HG02852 (cell line): ENCODE measurements around the gene ABCA8.

Source experiments
- ATAC-seq: cut with Tn5 transposase; IDR thresholded peaks from one replicate; pipeline ENCODE4 v1.9.1; 2021; ENCODE audit warnings: mild to moderate bottlenecking, moderate library complexity; ENCODE audit not compliant: unreplicated experiment

ABCA8 gene

DNA sequence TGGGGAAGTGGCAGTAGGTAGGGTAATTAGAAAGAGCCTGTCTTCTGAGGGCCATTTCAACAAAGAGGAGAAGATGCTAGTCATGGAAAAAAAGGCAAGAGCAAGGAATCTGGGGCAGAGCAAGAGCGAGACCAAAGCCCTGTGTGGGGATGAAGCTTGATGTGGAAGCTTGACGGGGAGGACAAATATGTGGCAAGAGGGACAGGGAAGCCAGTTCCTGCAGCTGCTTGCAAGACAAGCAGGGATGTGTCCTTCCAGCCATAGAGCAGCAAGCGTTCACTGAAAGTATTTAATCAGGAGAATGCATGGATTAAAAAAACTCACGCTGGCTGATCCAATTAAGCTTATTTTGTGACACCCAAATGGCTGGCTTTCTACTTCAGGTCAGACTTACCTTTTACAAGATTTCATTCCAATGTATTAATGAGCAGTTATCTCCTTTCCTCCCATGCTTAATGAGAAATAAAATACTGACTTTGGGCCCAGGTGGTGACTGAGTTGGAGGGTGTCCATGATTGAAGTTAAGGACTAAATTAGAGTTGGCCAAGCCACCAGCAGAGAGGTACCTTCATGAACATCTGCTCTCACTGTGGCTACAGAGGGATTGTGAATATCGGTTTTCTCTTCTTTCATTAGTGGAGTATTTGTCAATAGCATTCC is 76.8 kb downstream of the ABCA8 start:
- no peak for ATAC-seq

DNA sequence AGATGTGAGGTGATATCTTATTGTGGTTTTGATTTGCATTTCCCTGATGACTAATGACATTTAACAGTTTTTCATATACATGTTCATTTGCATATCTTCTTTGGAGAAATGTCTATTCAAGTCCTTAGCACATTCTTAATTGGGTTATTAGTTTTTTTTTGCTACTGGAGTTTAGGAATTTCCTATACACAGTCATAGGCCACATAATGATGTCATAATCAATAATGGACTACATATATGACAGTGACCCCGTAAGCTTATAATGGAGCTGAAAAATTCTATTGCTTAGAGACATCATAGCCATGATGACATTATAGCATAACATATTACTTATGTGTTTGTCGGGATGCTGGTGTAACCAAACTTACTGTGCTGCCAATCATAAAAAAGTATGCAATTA is 83.7 kb downstream of the ABCA8 start:
- ATAC-seq, result no peak

DNA sequence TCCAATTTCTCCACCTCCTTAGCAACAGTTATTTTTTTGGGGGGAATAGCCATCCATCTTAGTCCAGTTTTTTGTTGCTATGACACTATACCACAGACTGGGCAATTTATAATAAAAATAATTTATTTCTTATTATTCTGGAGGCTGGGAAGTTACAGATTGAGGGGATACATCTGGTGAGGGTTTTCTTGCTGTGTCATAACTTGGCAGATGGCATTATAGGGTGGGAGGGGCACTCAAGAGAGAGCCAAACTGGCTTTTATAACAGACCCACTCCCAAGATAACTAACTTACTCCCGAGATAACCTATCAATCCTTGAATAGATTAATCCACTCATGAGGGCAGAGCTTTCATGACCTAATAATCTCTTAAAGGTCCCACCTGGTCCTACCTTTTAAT is 84.2 kb downstream of the ABCA8 start:
- no peak for ATAC-seq

DNA sequence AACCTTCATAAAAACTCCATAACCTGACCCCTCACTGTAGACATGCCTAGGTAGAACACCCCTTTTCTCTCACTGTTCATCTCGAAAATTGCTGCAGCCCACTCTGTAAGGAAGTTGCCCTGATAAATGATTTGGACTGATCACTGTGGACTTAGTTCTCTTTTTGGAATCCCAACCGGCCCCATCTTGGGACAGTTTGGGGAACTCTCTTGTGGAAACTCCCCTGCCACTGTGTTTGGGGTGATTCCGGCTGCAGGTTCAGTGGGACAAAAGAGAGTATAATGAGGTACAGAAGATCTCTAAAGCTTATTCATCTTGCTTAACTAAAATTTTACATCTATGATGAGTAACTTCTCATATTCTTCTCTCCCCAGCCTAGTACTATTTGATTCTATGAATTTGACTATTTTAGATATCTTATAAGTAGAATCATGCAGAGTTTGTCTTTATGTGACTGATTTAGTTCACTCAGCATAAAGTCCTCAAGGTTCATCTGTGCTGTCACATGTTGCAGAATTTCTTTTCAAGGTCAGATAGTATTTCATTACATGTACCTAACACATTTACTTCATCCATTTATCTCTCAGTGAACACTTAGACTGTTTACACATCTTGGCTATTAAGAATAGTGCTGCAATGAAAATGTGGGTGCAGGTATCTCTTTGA is 84.9 kb downstream of the ABCA8 start:
- no peak for ATAC-seq

DNA sequence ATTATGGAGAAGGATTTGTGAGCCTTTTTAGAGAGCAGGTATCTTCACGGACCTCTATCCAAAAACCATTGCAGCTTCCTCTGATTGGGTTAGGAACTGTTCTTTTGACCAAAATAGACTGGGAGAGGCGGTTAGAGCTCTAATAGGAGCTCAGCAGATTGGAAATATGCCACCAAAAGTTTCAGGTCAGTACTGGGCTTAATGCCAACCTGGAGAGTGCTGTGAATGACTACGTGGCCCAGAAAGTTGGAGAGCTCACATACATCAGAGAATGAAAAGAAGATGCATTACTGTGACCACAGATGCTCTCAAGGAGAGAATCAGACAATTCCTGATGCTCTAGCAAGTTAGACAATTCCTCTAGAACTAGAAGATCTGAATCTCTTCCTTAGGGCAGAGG is 86.5 kb downstream of the ABCA8 start:
- no peak for ATAC-seq

DNA sequence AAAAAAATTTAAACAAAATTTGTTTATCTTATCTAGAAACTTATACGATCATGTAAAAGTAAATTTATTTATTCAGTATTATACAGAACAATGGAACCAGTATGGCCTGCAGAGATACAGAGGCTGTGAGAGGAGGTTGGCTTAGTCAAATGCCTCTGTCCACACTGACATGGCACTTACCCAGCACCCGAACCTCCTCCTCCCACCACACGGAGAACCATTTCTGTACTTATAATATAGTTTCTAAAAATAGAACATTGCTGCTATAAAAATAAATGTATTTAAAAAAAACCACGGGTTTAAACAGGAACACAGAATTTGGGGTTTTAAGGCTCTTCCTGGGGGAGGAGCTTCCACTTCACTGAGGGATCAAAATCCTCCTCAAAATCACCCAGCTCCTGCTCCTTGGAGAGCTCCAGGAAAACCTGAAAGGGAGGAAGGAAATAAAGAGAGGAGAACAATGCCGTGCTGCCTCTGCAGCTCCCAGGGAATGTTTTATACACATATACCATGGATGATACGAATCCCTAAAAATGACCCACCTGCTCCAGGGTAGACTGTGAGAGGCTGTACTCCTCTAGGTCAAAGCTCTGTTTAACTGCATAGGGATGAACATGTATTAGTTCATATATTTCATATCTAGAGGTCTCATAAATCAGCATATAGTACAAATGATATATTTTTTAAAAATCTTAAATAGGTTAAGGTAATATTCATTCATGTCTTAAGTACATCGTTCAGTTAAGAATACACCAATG is 87.3 kb downstream of the ABCA8 start:
- no peak for ATAC-seq

DNA sequence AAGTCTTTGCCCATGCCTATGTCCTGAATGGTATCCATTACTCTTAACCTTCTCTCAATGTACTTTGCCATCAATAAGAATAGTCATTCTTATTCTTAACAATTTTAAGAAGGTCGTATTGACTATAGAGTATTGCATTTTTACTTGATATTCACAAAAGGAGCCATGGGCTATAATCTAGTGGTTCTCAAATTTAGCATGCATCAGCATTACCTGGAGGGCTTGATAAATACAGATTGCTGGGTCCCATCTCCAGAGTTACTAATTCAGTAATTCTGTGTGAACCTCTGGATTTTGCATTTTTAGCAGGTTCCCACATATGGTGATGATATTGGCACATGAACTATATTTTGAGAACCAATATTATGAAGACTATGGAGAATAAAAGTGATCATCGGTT is 89.6 kb downstream of the ABCA8 start:
- no peak for ATAC-seq

DNA sequence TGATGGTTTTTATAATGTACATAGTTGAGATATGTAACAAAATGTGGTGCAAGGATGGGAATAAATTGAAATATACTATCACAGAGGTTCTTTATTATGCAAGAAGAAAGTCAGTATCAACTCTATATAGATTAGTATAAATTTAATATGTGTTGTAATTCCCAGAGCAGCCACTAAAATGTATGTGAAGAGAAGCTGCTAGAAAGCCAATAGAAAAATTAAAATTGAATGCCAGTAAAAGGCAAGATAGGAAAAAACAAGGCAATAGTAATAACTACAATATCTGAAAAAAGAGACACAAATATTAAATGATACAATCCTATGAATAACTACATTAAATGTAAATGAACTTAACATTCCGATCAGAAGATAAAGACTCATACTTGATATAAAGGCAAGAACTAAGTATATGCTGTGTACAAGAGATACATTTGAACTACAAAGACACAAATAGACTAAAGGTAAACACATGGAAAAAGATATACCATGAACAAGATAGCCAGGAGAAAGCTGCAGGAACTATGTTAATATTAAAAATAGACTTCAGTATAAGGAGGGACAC is 92.0 kb downstream of the ABCA8 start:
- no peak for ATAC-seq

DNA sequence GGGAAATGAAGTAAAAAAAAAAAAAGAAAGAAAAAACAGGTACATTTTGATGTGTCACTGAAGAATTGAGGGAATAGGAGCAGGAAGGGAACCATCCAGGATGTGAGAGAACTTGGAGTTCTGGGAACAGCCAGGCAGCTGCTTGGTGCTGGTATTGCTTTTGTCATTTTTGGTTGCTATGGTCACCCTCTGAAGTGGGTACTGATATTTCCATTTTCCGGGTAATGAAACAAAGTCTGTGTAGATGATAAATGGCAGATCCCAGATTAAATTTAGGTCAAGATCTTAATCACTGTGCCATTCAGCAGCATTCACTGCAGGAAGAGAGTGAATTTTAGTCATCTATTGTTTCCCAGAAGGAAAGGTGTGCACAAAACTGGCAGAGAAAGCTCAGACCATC is 93.6 kb downstream of the ABCA8 start:
- no peak for ATAC-seq

DNA sequence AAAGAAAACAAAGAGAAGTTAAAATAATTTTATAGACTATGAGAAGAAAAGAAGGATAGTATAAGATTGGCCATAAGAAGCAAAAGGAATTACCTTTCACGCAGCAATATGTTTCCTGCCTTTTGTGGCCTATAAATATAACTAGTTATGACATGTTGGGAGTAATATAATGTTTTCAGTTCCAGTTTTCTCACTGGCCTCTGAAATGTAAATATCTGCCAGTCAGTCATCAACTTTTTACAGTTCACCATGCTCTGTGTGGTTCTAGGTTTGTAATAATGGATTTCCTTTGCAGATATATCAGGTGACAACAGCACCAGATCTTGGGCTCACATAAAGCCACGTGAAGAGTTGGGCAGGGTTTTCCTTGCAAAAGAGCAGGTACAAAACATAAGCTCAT is 94.3 kb downstream of the ABCA8 start:
- no peak for ATAC-seq

DNA sequence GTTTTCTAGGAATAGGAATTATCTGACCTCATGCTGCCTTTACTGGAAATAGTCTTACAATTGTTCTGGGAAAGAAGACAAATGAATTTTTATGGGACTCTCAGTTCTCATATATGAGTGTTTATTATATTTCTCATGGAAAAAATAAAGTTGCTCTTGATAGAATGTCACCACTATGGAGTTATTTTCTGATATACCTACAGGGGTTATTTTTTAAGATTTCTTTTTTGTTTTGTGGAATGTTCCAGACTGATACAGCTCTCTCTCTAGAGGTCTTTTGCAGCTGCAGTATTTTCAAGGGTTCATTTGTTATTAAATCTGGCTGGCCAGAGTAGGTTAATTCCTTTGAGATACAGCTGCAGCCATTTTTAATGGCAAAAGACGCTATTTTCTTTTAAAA is 100.7 kb downstream of the ABCA8 start:
- no peak for ATAC-seq

DNA sequence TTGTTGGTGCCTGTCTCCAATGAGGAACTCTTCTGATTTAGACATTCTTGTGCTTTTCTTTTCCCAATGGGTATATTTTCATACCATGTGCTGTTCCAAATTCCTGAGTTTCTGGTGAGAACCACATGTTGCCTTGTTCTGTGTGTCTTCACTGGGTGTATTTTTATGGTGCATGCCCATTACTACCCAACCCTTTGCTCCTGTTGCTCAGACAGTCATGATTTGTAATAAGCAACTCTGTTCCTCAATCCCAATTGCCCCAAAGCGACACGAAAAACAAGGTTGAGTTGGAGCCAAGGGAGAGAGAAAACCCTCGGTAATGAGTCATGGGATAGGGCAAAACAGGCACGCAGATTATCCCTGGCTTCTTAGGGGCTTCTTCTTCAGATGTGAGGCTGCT is 101.8 kb downstream of the ABCA8 start:
- ATAC-seq, result no peak

DNA sequence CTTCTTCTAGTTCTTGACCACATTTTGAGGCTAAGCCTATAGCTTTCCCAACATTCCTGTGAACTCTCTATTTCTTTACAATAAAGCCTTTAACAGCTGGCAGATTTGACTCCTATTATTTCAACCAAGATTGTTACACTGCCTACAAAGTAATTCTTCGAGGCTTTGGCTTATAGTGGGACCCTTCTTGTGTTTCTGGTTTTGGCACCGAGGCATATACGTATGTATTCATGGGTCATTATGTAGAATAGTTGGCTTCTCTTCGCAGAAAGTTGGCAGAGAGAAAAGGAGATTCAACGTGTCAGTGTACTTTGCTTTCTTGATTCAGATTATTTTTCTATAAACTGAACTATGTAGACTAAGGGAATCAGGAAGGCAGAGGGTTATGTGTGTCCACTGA is 102.2 kb downstream of the ABCA8 start:
- no peak for ATAC-seq

DNA sequence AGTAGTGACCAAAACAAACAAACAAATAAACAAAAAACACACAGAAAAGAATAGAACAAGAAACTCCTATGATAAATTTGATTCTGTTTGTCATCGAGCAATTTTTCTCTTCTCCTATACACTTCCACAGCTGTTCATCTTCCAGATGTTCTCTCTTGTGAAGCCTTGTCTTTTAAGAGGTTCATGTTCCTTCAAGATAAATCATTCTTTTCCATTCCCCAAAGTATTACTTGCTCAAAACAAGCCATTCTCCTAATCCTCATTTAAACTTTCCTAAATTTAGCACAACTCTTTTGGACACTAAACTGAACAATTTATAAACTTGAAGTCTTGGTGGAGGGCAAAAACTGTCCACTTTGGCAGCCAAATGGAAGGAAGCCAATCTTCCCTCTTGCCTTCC is 103.3 kb downstream of the ABCA8 start:
- no peak for ATAC-seq

DNA sequence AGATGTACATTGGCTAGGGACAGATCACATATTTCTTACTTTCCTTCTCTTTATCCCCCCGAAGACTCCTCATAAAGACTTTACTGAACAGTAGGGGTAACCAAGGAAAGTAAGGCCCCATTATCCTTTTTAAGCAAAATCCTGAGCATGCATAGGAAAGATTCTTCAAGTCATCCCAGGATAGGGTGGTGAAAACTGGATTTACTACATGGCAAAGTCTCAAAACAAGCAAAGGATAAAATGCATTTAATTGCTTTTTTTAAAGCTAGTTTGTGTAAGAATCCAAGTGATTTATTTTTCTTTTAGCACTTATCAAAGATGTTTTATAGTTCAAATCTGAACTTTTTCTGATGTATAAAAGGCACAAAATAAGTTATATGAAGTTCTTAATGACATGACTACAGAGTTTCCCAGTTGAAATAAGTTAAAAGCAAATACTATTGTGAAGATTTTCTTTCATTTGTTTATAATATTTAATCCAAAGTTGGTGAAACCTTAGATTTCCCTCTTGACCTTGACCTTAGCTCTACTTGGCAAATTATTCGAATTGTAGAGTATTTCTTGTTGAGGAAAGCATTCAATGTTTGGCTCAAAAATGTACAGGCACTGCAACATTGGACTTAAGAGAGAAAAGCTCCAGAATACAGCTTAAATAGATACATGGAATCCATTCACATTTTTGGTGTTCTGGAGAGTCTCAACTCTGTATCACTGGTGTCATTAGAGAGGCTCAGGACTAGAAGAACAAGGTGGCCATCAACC is 104.3 kb downstream of the ABCA8 start:
- ATAC-seq, result no peak

DNA sequence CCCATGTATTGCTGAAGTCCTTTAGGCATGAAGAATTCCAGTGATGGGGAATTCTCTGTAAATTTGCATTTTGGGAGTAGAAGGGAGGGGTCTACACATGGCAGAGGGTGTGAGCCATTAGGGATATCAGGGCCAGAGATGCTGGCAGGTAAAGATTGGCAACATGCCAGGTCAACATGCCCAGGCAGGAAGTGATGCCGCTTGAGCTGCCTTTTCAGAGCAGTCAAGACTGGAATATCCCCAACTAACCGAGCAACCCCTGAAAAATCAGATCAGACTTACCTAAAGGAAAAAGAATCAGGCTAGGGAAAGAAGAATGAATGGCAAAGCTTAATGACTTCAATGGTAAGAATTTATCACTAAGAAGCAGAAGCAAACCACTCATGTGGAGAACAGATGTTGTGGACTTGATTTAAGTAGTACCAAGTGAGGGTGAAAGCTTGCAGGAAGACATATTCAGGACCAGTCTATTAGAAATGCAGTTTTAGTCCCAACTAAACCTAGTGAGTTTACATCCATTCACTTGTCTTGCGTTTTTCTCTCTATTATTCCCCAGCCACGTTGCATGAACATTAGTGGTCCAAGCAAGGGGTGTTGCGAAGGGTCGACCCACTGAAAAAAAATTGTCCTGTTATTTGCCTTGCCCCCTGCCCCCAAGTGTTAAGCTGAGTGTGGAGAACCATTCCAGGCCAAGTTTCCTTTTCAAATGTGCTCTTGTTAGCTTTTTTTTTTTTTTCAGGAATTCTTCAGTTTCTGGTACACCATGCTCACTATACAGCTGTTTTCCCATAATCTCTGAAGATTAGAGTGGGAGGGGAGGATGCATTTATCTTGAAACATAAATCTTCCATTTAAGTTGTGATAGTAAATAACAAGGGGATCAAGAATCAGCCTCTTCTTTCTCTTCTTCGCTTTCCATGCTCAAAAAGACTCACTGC is 105.2 kb downstream of the ABCA8 start:
- no peak for ATAC-seq

DNA sequence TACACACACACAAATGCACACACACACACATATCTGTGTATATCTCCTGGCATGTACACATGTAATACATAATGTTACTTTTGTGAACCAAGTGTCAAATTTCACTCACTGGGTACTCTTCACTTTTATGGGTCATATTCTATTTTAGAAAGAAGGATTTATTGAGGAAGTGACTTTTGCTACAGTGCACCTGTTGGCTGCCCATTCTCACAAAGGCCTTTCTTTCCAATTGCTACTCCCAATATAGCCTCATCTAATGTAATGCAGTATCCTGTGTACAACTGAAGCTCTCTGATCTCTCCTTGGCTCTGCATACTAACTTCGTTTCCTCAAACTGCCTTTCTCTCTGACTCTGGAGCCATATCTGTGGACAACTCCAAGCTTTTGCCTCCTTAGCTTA is 107.5 kb downstream of the ABCA8 start:
- ATAC-seq, result no peak

DNA sequence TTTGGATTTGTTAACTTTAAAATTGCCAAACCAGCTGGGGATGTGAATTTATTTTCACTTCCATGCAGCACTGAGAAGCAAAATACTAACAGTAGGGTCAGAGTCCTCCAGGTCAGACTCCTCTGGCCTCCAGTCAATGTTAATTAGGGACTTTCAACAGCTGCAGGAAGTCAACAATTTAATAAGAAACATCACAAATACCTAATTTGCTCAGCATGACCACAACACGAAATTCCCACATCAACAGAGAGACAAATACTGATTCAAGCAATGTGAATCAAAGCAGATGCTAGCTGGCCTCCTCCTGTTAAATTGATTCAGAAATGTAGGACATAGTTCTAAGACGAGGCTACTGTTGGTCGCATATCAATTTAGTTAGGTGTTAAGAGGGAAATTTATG is 111.7 kb downstream of the ABCA8 start:
- no peak for ATAC-seq

DNA sequence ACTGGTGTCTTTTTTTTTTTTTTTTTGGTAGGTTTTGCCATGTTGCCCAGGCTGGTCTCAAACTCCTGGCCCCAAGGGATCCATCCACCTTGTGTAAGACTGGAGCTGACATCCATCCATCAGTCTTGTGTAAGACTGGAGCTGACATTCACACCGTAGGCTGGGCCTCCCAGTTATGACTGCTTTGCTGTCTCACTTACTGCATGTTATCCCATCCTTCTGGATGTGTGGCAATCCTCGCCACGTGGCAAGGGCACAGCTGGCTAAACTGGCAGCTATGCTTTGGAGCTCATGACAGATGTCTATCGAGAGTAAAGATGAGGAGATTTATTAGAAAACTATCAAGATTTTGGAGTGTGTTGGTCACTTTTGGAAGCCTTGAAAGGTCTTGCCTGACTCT is 115.1 kb downstream of the ABCA8 start:
- no peak for ATAC-seq

DNA sequence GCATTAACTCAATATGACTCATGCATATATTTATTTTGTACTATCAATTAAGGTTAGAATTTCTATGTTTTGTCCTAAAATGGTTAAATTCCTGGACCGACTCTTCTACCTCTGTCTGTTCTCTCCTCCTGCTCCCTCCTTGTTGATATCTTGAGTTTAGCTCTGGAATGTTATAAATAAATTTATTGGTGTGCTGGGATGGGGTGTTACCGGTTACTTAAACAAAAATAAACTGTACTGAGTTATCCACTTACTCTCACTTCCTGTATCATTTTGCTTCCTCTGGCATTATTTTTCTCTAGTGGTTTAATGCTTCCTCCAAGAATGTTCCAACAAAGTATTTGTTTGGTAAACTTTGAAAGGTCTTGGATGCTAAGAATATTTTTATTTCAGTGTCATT is 120.1 kb downstream of the ABCA8 start:
- ATAC-seq, result no peak
